Measurements from ENCODE around the gene HPDL.
"Not testable (repeated sequence)": the region's sequence is repeated elsewhere in the genome, so short reads cannot be mapped to it uniquely, and the experiment has no call there.

The HPDL gene

DNA sequence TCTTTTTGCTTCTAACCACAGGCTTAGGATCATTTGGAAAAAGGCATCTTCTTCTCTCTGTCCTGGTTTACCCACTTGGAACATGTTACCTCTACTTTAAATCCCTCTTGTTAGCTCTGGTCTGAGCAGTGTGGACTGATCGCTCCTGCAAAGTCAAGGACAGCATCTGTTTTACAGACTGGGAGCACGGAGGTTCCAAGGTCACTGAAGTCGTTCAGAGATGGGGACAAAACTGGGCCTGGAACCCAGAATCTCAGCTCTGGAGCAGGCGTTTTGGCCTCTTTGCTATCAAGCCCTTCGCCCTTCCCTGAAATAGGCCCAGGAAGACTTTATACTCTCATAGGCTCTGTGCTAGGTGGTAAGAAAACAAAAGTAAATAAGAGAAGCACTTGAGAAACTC is 24.8 kb downstream of the HPDL start:
- DNase-seq (ENCODE audit: low read depth), result no peak

GRCh38 chr1:45353685-45354084 is 27.0 kb downstream of the HPDL start:
- DNase-seq (ENCODE audit: low read depth), result no peak

GRCh38 chr1:45354838-45355237 is 28.1 kb downstream of the HPDL start:
- DNase-seq (ENCODE audit: low read depth), result no peak

DNA sequence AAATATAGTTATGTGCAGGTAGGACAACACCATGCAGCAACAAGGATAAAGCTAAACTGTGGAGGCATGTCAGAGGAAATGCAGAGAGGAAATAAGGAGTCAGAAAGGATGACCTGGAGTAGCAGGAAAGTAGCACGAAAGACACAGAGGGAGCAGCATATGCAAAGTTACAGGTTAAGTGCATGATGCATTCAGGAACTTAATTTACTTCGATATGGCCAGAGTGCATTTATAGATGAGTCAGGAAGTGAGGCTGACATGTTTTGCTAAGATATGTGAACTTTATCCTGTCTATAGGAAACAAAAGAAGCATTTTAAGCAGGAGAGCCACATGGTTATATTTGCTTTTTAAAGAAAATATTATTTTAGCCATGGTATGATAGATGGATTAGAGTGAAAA is 29.0 kb downstream of the HPDL start:
- DNase-seq (ENCODE audit: low read depth), result no peak

- no peak for DNase-seq (ENCODE audit: low read depth)
Observed at GRCh38 chr1:45356186-45356585, 29.5 kb downstream of the HPDL start.

DNA sequence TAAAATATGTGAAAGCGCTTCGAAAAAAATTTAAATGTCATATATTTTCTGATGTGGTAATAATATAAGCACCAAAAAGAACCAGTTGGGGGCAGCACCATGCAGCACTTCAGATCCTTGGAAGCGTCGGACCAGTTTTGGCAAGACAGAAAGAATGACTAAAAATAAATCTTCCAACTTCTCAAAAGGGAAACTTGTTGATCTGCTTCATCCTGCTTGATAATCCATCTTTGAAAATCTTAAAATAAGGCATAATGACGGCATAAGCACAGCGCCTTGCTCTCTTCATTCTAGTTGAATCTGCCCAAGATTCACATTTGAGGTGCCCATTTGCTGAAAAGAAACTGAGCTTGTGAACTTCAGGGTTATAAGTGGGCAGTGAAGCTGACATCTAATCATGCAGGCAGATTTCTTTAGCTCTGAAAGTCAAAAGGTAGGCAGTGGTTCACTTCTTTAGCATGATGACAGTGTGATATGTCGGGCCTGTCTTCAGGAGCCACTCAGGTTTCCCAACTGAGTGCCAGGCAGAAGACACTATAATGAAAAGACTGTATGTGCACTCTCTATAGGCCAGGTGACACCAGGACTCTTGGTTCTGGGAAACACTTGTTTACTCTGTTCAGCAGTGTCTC is 33.3 kb downstream of the HPDL start:
- DNase-seq (ENCODE audit: low read depth), result peak; percentile 30

DNA sequence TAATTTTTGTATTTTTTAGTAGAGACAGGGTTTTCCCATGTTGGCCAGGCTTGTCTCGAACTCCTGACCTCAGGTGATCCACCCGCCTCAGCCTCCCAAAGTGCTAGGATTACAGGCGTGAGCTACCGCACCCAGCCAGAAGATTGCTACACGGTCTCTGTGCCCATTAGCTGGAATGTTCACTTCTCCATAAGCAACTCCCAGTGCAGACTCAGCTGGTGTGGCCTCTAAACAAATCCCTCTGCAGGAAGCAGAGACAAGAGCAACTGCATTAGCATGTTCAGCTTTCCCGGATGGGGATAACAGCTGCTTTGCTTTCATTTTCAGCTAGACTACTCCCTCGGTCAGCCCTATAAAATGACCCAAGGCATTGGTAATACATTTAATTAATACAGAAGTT is 34.3 kb downstream of the HPDL start:
- DNase-seq (ENCODE audit: low read depth), result not testable (repeated sequence)

GRCh38 chr1:45364294-45364693 is 37.6 kb downstream of the HPDL start:
- DNase-seq (ENCODE audit: low read depth), result no peak

DNA sequence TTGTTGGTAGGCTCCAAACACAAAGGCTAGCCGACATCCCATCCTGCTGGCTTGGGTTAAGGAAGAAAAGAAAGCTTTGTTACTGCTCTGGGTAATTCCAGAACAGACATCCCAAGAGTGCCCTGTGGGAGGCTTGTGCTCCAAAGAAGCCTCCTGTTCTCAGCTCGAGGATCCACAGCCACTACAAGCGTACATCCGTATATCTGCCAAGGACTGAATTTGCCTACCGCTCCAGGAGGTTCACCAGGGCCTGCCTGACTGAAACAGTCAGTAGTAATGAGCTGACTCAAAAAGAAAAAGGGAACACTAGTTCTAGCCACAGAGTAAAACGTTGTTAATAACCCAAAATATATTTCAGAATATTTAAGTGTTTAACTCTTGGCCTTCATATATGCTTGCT is 38.4 kb downstream of the HPDL start:
- no peak for DNase-seq (ENCODE audit: low read depth)

GRCh38 chr1:45370575-45370974 is 43.9 kb downstream of the HPDL start:
- no peak for DNase-seq (ENCODE audit: low read depth)

GRCh38 chr1:45373573-45373972 is 46.9 kb downstream of the HPDL start:
- DNase-seq (ENCODE audit: low read depth), result no peak

DNA sequence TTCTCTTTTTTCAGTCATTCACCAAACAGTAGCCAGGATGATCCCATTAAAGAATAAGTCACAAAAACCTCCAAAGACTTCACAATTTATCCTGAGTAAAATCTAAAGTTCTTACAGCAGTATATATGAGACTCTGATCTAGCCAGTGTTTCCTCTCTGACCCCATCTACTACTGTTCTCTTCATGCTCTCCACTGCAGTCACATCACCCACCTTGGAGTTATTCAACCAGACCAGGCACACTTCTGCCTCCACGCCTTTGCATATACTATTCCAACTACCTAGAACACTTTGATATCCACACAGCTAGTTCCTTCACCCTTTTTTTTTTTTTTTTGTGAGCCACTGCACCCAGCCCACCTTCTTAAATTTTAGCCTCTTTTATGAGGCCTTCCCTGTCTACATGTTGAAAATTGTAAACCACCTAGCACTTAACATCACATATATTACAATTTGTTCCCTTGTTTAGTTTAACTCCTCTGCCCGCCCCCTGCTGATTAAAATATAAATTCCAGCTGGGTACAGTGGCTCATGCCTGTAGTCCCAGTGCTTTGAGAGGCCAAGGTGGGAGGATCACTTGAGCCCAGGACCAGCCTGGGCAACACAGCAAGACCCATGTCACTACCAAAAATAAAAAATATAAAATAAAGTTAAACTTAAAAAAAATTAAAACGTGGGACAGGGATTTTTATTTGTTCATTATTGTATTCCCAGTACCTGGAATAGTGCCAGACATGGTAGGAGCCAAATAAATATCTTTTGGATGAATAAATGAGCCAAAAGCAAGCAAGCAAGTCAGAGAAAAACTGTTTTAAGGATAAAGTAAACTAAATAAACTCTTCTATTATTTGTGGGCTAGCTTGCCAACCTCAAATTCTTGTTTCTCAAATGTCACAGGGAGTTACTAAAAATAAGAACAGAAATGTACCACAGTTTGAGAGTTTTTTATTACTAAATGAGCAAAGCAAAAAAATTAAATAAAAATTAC is 48.7 kb downstream of the HPDL start:
- DNase-seq (ENCODE audit: low read depth), result no peak

- DNase-seq (ENCODE audit: low read depth), result no peak
Observed at GRCh38 chr1:45378184-45378583, 51.5 kb downstream of the HPDL start.
